G401.6 (cell line): ENCODE data around the gene ZNF398.
"Not testable (repeated sequence)": the region's sequence is repeated elsewhere in the genome, so short reads cannot be mapped to it uniquely, and the experiment has no call there.

Experiments
- FAIRE-seq: peaks from 2 replicates; lab custom pipeline; 2012; peaks lifted over from hg19 to GRCh38; lab: Jason Lieb, UNC

Gene ZNF398, protein sequence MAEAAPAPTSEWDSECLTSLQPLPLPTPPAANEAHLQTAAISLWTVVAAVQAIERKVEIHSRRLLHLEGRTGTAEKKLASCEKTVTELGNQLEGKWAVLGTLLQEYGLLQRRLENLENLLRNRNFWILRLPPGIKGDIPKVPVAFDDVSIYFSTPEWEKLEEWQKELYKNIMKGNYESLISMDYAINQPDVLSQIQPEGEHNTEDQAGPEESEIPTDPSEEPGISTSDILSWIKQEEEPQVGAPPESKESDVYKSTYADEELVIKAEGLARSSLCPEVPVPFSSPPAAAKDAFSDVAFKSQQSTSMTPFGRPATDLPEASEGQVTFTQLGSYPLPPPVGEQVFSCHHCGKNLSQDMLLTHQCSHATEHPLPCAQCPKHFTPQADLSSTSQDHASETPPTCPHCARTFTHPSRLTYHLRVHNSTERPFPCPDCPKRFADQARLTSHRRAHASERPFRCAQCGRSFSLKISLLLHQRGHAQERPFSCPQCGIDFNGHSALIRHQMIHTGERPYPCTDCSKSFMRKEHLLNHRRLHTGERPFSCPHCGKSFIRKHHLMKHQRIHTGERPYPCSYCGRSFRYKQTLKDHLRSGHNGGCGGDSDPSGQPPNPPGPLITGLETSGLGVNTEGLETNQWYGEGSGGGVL

DNA sequence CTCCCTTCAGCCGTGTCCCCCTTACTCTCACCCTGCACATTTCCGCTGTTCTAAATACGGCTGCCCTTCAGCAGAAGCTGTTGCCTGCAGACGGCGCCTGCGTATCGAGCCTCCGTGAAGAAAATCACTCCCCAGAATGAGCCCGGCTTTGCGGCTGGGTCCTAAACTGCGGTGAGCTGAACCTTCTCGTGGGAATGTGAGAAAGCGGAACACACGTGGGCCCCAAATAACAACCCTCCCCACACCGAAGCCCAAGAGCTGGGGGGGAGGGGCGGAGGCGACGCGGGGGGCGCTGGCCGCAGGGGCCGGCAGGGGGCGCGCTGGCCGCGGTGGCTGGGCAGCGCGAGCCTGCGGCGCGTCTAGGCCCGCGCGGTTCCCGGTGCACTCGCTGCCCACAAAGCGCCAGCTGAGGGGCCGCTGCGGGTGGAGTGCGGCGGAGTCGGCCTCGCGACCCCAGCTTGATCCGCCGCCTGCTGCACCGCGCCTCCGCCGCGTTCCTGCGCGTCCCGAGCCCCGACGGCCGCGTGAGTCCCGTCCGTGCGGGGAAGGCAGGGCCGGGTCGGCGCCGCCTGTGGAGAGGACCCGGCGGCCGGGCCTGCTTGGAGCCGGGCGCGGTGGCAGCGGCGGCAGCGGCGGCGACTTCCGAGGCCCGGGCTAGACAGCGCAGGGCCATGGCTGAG lies at the start of gene ZNF398:
TSS of gene ZNF398 (plus strand) at position 382 of the 680 bp plus-strand sequence. CDS start at position 672, 290 bp downstream.
- FAIRE-seq = no peak

DNA sequence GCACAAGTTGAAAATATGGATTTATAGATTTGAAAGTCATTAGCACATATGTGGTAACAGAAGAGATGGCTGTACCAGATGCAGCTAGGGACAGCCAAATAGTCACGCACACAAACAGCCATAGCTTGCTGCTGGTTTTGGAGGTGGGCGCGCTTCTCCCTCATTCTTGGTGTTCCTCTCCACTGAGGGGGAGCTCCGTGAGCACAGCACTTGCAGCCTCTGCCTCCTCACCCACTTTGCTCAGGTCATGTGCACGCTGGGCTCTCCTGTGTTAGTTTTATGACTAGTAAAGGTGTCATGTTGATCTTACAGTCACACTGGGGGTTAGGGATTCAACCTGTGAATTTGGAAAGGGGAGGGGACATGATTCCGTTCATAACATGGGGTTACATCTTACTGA lies 48.2 kb upstream of the ZNF398 start:
- FAIRE-seq = no peak

DNA sequence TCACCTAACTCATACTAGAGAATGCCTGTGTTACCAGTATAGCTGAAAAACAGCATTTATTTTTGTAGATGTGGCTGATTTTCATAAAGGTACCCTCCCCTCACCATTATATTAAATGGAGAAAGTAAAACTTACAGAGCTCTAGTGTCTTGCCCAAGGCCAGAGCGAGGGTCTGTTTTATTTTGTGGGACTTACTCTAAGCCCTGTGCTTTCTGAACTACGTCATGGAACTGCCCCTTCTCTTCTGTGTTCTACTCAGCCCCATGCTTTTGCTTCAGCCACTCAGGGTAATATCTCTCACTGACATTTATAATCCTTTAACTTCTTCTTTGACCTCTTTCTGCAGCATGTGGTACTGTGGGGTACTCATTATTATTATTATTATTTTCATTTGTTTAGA lies 46.4 kb upstream of the ZNF398 start:
- no peak for FAIRE-seq

DNA sequence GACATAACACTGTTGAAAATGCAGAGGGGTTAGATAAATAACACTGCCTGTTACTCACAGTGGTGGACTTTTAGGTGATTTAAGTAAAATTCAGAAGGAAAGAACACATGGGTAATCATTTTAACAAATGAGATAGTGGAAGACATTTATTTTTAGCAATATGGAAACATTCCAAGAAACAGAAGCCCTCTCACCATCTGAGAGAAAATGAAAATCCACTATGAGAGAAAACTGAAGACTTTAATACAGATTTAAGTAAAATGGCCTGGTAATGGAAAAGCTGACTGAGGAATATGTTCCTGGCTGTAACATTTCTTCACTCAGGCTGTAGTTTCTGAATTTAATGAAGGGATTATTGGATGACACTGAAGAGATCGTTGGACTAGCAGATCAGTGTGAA lies 44.6 kb upstream of the ZNF398 start:
- FAIRE-seq = no peak

DNA sequence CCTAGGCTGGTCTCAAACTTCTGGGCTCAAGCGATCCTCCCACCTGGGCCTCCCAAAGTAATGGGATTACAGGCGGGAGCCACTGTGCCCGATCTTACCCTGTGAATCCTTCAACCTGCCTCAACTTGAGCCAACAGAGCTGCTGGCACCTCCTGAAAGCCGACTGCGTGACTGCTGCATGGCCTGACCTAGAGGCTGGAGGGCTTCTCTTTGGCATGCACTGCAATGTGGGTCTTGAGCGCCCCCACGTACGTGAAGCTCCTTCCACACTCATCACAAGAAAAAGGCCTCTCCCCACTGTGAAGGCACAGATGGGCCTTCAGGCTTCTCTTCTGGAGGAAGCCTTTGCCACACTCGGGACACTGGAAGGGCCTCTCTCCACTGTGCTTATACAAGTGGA lies 43.8 kb upstream of the ZNF398 start:
- no peak for FAIRE-seq

DNA sequence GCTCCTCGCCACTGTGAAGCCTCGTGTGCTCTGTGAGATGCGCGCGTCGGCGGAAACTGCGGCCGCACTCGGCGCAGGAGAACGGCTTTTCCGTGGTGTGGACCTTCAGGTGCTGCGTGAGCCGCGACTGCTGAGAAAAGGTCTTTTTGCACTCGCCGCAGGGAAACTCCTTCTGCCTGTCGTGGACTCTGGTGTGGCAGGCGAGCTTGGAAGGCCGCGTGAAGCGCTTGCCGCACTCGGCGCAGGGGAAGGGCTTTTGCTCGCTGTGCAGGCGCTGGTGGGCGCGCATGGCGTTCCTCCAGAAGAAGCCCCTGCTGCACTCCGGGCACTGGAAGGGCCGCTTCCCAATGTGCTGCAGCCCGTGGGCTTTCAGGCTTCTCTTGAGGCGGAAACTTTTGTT lies 43.0 kb upstream of the ZNF398 start:
- no peak for FAIRE-seq

DNA sequence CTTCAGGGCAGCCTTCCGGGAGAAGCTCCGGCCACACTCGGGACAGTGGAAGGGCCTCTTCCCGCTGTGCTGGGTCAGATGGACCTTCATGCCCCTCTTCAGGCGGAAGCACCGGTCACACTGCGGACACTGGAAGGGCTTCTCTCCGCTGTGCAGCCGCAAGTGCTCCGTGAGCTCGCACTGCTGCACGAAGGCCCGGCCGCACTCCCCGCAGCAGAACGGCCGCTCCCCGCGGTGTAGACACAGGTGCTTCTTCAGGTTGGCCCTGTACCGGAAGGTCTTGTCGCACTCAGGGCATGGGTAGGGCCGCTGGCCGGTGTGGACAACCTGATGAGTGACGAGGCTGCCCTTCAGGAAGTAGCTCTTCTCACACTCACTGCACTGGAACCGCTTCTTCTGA lies 42.5 kb upstream of the ZNF398 start:
- FAIRE-seq = no peak

DNA sequence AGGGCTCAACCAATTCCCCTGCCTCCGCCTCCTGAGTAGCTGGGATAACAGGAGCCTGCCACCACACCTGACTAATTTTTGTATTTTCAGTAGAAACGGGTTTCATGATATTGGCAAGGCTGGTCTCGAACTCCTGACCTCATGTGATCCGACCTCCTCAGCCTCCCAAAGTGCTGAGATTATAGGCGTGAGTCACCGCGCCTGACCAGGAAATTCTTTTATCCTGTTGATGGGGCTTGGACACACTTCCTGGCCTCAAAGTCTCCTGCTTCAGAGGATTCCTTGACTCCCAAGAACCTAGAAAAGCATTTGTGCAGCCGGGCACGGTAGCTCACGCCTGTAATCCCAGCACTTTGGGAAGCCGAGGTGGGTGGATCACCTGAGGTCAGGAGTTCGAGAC lies 37.3 kb upstream of the ZNF398 start:
- no peak for FAIRE-seq

DNA sequence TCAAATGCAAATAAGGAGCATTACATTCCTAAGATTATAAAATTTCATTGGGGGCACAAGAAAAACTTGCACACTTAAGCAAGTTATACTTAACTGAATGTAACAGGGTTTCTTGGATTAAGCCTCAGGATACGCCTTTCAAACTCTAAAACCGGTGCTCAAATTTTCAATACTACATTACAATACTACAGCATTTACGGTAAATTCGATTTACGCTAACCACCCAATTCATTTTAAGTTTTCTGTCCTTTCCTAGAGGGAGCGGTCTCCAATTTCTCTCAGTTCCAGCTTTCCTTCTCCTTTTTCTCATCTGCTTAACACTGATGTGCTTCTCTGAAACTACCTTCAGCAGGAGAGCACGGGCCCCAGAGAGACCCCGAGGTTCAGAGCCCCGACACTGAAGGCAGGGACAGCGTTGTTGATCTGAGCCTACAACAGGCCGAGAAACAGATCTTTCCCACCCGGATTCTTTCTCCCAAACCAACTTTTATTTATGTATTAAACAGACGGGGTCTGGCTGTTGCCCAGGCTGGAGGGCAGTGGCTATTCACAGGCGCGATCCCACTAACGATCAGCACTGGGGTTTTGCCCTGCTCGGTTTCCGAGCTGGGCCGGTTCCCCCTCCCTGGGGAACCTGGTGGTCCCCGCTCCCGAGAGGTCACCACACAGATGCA lies 21.9 kb upstream of the ZNF398 start:
- FAIRE-seq = no peak

DNA sequence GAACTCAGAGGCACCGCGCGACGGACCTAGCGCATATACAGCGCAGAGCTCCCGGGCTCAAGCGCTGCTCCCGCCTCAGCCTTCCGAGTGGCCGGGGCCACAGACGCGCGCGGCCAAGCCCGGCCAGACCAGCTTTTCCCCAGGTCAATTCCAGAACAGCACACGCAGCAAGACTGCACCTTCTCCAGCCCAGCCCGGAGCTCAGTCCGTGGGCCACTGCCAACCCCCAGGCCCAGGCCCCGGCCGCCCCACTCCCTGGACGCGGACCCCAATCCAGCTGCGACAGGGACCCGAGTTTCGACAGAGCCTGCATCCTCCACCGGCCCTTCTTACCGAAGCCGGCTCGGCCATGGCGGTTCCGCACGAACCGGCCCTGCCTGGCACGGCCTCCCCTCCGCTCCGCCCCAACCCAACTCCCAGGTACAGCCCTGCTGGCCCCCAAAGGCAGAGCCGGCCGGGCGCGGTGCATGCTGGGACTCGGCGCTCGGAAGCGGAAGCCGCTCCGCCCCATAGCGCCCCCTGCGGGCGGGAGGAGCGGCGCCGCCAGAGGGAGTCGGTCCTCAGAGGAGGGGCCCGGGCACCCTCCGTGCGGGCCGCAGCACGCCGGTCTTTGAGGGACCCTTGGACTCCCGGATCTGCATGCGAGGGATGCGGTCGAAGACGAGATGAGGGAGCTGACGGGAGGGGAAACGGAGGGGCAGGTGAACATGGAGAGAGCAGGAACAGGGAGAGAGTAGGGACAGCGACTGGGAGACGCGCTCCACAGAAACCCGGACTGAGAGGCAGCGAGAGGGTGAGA lies 21.2 kb upstream of the ZNF398 start, which contains the start of gene ZNF425:
TSS of gene ZNF425 (minus strand) at position 462 of the 799 bp plus-strand sequence. CDS start at position 351, 111 bp downstream.
- no peak for FAIRE-seq

DNA sequence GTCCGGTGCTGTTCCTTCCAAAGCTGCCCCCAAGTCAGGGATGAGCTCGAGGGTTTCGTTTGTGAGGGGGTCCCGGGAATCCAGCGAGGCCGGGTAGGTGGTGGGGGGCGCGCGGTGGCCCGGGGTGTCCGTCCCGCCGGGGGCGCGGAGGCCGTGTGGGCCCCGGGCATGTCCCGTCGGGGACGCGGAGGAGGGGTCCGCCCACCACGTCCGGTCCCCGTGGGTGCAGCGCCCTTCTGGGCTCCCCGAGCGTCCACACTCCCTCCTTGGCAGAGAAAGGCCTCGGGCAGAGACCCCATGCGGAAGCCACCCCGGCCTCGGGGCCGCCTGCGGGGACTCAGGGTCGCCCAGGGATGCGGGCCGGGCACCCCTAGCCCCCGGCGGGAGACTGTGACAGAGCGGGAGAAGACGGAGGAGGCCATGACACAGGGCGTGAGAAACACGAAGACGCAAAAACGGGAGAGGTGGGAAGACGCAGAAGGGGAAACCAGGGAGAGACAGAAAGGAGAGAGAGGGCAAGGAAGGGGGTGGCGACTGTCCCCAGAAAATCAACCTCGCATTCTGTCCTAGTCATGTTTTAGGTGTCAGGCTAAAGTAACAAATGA lies 20.5 kb upstream of the ZNF398 start:
- no peak for FAIRE-seq

DNA sequence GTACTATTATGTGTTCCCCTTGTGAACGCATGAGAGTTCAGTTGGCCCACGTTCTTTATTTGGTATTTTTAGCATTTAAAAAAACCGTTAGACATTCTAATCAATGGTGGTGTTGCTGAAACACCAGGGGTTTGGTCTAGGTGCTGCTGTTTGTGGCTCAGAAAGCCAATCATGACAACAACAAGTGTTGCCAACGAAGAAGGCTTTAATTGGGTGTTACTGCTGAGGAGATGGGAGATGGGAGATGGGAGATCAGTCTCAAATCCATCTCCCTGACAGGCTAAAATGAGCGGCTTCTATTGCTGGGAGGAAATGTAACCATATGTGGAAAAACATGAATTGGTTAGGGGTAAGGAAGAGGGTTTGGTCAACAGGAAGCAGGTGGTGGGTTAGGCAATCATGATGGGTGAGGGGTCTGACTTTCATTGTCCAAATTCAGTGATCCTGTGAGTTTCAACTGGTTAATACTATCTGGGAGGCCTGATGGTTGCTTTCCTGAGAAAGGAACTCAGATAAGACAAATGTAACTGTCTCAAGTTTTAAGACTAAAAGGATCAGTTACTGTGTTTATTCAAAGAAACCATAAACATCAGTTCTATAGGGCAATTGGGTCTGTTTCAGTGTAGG lies 16.6 kb upstream of the ZNF398 start:
- no peak for FAIRE-seq

DNA sequence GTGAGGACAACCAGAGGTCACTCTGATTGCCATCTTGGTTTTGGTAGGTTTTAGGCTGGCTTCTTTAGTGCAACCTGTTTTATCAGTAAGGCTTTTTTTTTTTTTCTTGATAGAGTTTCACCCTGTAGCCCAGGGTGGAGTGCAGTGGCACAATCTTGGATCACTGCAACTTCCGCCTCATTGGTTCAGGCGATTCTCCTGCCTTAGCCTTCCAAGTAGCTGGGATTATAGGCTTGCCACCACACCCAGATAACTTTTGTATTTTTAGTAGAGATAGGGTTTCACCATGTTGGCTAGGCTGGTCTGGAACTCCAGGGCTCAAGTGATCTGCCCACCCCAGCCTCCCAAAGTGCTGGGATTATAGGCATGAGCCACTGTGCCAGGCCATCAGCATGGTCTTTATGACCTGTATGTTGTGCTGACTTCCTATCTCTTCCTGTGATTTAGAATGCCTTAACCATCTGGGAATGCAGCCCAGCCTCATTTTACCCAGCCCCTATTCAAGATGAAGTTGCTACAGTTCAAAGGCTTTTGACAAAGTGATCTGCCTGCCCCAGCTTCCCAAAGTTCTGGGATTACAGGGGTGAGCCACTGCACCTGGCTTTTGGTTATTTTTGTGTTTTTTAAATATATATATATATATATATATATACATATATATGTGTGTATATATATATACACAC lies 14.1 kb upstream of the ZNF398 start:
- FAIRE-seq = no peak

DNA sequence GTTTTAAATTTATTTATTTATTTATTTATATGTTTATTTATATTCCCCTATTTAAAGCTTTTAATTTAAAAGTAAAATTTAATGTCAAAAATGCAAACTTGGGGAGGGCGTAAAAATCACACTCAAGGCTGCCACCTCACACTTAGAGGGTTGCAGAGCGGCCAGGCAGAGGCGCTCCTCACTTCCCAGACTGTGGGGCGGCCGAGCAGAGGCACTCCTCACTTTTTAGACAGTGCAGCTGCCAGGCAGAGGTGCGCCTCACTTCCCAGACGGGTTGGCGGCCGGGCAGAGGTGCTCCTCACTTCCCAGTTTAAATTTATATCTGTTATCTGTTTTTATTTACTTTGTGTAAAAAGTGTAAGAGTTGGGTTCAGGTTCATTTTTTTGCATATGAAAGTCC lies 11.1 kb upstream of the ZNF398 start:
- FAIRE-seq = no peak

DNA sequence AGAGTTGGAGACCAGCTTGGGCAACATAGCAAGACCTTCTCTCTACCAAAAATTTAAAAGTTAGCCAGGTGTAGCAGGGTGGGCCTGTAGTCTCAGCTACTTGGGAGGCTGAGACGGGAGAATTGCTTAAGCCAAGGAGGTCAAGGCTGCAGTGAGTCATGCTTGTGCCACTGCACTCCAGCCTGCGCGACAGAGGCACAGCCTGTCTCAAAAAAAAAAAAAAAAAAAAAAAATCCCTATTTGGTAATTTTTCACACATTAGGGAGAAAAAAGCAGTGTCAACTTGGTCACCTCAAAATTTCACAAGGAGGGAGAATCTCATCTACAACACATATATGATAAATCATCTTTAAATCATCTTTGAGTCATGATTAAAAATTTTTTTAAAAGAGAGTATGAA lies 6.4 kb upstream of the ZNF398 start:
- FAIRE-seq = no peak

DNA sequence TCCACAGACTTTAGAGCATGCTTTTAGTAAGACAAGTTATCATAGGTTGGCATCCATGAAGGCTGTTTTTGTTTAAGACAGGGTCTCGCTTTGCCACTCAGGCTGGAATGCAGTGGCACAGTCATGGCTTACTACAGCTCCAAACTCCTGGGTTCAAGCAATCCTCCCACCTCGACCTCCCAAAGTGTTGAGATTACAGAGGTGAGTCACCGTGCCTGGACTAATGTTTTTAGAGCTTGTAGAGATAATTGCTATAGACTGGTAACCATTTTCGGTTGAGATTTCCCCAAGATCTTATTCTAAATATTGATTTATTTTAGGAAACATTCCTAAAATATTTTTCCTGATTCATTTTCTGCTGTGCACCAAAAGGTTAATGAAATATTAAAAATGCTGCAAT lies 5.4 kb upstream of the ZNF398 start:
- no peak for FAIRE-seq

DNA sequence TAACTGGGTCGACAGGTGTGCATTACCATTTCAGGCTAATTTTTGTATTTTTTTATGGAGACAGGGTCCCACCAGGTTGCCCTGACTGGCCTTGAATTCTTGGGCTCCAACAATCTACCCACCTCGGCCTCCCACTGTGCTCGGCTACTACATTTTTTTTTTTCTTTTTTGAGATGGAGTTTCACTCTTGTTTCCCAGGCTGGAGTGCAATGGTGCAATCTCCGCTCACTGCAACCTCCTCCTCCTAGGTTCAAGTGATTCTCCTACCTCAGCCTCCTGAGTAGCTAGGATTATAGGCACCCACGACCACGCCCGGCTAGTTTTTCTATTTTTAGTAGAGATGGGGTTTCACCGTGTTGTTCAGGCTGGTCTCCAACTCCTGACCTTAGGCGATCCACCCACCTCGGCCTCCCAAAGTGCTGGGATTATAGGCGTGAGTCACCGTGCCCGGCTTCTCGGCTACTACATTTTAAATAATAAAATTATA lies 2.8 kb upstream of the ZNF398 start:
- FAIRE-seq = not testable (repeated sequence)

DNA sequence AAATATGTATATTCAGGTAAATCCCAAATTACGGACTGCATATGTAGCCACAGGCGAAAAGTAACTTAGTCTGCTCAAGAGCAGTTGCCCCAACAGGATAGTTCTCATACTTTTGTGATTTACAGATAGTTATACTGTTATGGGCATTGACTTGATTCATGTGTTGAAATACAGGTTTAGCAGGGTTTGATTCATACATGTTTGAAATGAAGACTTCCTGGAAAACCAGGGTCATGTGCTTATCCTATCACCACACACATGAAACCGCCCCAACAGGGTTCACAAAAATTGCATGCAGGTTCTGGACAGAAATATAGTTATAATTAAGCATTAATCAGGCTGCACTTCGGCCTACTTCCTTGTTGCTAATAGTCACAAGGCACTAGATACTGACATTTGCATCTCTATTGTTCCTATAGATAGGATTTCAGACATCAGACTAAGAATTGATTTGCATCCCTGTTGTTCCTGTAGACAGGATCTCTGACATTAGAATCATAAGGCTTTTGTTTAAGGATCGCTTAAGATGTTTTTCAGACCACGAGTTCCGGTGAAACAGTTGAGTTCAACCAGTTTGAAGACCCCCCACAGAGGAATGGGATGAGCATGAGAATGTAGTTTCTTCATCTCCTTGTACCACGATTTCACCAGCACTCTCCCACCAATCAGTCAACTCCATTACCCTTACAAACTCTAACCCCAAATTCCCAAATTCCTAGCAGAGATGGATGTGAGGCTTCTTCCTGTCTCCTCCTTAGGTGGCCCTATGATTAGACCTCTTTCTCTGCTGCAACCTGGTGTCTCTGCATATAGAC lies 2.0 kb upstream of the ZNF398 start:
- FAIRE-seq = no peak
